SK-N-SH treated with all-trans-retinoic acid at 6 μM for 48 hours (cell line): ENCODE results near the gene LIX1.

ENCODE experiments used
- ARNTL ChIP-seq: fragments of 450-650 bp; formaldehyde crosslinking; IDR thresholded peaks from 2 replicates; pipeline ENCODE4 v1.5.0; 2020; ENCODE audit warnings: low read depth, mild to moderate bottlenecking, moderate library complexity, borderline replicate concordance
- CREB5 ChIP-seq: fragments of 250-450 bp; sonication (Bioruptor Pico); IDR thresholded peaks from 2 replicates; pipeline ENCODE4 v1.5.1; 2020; ENCODE audit warnings: low read depth, mild to moderate bottlenecking, moderate library complexity
- CSDC2 ChIP-seq: fragments of 250-450 bp; sonication (Bioruptor Pico); IDR thresholded peaks from 2 replicates; pipeline ENCODE4 v1.5.0; 2020; ENCODE audit warnings: mild to moderate bottlenecking, moderate library complexity
- GLIS3 ChIP-seq: fragments of 250-450 bp; sonication (Bioruptor Pico); IDR thresholded peaks from 2 replicates; pipeline ENCODE4 v1.5.0; 2020; ENCODE audit warnings: mild to moderate bottlenecking, moderate library complexity
- ISL1 ChIP-seq: fragments of 250-450 bp; sonication (Bioruptor Pico); IDR thresholded peaks from 2 replicates; pipeline ENCODE4 v2.1.2; 2022; ENCODE audit warnings: mild to moderate bottlenecking, moderate library complexity
- OSR1 ChIP-seq: fragments of 250-450 bp; sonication (Bioruptor Pico); IDR thresholded peaks from 2 replicates; pipeline ENCODE4 v1.8.0; 2022; ENCODE audit warnings: moderate library complexity, mild to moderate bottlenecking, inconsistent platforms
- PPARA ChIP-seq: fragments of 250-450 bp; sonication (Bioruptor Pico); IDR thresholded peaks from 2 replicates; pipeline ENCODE4 v1.5.0; 2020; ENCODE audit warnings: mild to moderate bottlenecking, borderline replicate concordance
- TOX ChIP-seq: fragments of 250-450 bp; sonication (Bioruptor Pico); IDR thresholded peaks from 2 replicates; pipeline ENCODE4 v1.8.0; 2021; ENCODE audit warnings: mild to moderate bottlenecking, moderate library complexity, borderline replicate concordance
- ZFP3 ChIP-seq: fragments of 250-450 bp; sonication (Bioruptor Pico); IDR thresholded peaks from 2 replicates; pipeline ENCODE4 v1.5.0; 2020; ENCODE audit warnings: mild to moderate bottlenecking, moderate library complexity
- ZFP30 ChIP-seq: fragments of 450-650 bp; formaldehyde crosslinking; IDR thresholded peaks from 2 replicates; pipeline ENCODE4 v1.5.0; 2022; ENCODE audit warnings: mild to moderate bottlenecking, moderate library complexity
- ZNF70 ChIP-seq: fragments of 450-650 bp; formaldehyde crosslinking; IDR thresholded peaks from 2 replicates; pipeline ENCODE4 v1.5.0; 2020; ENCODE audit warnings: mild to moderate bottlenecking, moderate library complexity
- TF ChIP-seq, protein P1 (sequence below): fragments of 250-450 bp; sonication (Bioruptor Pico); IDR thresholded peaks from 2 replicates; pipeline ENCODE4 v1.8.0; 2020; ENCODE audit warnings: mild to moderate bottlenecking, moderate library complexity, borderline replicate concordance
- TF ChIP-seq, protein P2 (sequence below): fragments of 250-450 bp; sonication (Bioruptor Pico); IDR thresholded peaks from 2 replicates; pipeline ENCODE4 v1.5.0; 2020; ENCODE audit warnings: mild to moderate bottlenecking, moderate library complexity
- TF ChIP-seq, protein P3 (sequence below): fragments of 250-450 bp; sonication (Bioruptor Pico); IDR thresholded peaks from 2 replicates; pipeline ENCODE4 v1.5.1; 2021; ENCODE audit warnings: mild to moderate bottlenecking, moderate library complexity

DNA sequence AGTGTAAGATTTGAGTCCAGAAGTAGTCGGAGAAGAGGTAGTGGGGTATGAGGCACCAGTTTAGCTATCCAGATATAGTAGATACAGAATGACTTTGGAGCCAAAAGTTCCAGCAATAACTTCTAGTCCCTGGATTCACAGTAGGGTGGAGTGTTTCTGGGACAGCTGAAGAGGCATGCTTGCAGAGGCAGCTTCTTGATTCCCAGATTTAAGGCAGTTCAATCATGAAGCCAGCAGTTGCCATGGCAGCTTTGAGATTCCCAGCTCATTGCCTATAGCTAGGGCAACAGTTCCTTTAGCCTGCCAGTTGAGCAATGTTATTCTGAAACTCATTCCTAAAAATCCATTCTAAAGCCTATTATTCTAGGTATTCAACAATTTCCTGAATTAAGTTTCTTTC lies 79.2 kb downstream of the LIX1 start:
- TF ChIP-seq GLIS3 (CRISPR knock-in tag), result no peak
- TF ChIP-seq, protein P1, sequence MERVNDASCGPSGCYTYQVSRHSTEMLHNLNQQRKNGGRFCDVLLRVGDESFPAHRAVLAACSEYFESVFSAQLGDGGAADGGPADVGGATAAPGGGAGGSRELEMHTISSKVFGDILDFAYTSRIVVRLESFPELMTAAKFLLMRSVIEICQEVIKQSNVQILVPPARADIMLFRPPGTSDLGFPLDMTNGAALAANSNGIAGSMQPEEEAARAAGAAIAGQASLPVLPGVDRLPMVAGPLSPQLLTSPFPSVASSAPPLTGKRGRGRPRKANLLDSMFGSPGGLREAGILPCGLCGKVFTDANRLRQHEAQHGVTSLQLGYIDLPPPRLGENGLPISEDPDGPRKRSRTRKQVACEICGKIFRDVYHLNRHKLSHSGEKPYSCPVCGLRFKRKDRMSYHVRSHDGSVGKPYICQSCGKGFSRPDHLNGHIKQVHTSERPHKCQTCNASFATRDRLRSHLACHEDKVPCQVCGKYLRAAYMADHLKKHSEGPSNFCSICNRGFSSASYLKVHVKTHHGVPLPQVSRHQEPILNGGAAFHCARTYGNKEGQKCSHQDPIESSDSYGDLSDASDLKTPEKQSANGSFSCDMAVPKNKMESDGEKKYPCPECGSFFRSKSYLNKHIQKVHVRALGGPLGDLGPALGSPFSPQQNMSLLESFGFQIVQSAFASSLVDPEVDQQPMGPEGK (CRISPR knock-in tag), result no peak
- TF ChIP-seq CSDC2 (CRISPR knock-in tag), result no peak
- TF ChIP-seq, protein P2, sequence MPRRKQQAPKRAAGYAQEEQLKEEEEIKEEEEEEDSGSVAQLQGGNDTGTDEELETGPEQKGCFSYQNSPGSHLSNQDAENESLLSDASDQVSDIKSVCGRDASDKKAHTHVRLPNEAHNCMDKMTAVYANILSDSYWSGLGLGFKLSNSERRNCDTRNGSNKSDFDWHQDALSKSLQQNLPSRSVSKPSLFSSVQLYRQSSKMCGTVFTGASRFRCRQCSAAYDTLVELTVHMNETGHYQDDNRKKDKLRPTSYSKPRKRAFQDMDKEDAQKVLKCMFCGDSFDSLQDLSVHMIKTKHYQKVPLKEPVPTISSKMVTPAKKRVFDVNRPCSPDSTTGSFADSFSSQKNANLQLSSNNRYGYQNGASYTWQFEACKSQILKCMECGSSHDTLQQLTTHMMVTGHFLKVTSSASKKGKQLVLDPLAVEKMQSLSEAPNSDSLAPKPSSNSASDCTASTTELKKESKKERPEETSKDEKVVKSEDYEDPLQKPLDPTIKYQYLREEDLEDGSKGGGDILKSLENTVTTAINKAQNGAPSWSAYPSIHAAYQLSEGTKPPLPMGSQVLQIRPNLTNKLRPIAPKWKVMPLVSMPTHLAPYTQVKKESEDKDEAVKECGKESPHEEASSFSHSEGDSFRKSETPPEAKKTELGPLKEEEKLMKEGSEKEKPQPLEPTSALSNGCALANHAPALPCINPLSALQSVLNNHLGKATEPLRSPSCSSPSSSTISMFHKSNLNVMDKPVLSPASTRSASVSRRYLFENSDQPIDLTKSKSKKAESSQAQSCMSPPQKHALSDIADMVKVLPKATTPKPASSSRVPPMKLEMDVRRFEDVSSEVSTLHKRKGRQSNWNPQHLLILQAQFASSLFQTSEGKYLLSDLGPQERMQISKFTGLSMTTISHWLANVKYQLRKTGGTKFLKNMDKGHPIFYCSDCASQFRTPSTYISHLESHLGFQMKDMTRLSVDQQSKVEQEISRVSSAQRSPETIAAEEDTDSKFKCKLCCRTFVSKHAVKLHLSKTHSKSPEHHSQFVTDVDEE (CRISPR knock-in tag), result no peak
- no peak for TF ChIP-seq ZFP30 (CRISPR knock-in tag)
- TF ChIP-seq ZFP3, result no peak
- TF ChIP-seq, protein P3, sequence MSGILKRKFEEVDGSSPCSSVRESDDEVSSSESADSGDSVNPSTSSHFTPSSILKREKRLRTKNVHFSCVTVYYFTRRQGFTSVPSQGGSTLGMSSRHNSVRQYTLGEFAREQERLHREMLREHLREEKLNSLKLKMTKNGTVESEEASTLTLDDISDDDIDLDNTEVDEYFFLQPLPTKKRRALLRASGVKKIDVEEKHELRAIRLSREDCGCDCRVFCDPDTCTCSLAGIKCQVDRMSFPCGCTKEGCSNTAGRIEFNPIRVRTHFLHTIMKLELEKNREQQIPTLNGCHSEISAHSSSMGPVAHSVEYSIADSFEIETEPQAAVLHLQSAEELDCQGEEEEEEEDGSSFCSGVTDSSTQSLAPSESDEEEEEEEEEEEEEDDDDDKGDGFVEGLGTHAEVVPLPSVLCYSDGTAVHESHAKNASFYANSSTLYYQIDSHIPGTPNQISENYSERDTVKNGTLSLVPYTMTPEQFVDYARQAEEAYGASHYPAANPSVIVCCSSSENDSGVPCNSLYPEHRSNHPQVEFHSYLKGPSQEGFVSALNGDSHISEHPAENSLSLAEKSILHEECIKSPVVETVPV, result no peak
- no peak for TF ChIP-seq ISL1 (CRISPR knock-in tag)
- TF ChIP-seq ARNTL (CRISPR knock-in tag), result no peak
- no peak for TF ChIP-seq ZNF70
- TF ChIP-seq CREB5 (CRISPR knock-in tag), result no peak
- TF ChIP-seq TOX, result no peak
- TF ChIP-seq PPARA (CRISPR knock-in tag), result no peak
- no peak for TF ChIP-seq OSR1 (CRISPR knock-in tag)
